HG03097 (cell line): ENCODE measurements around the gene GIGYF1.
"Not testable (repeated sequence)": the region's sequence is repeated elsewhere in the genome, so short reads cannot be mapped to it uniquely, and the experiment has no call there.

ENCODE experiments used
- ATAC-seq: cut with Tn5 transposase; IDR thresholded peaks from one replicate; pipeline ENCODE4 v1.9.1; 2021; ENCODE audit not compliant: unreplicated experiment, low FRiP score

GIGYF1 gene

GRCh38 chr7:100674411-100675104 is 19.5 kb downstream of the GIGYF1 start:
- no peak for ATAC-seq

- no peak for ATAC-seq
Measured at GRCh38 chr7:100673942-100674410, 20.1 kb downstream of the GIGYF1 start.

DNA sequence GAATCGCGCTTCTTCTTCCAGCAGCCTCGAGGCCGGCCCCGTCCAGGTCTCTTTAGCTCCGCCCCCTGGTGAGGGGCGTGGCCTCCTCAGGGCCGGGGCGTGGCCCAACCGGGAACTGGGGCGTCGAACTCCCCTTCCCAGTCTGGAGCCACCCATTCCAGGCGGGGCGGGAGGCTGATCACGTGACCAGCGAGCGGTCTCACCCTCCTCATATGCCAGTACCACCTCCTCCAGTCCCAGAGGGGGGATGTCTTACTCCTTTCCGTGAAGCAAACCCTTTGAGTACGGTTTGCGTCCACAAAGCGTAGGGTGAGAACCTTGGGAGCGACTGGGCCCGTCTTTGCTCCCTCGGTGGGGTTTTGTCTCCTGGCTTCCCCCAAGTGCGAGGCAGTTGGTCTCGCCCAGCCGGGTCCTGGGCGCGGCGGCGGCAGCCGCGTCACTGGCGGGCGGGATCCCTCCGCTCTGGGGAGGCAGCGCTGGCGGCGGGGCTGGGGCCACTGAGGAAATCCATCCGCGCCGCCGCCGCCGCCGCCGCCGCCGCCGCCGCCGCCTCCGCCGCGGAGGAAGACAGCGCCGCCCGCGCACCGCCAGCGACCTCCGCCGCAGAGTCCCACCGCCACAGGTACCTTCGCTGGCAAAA is 20.6 kb downstream of the GIGYF1 start, which contains the start of gene GNB2:
GNB2 (plus strand) TSS at position 439 of the 640 bp plus-strand sequence. CDS start 2,526 bp downstream, outside the sequence.
- ATAC-seq: peak; percentile 66

- no peak for ATAC-seq
Measured at GRCh38 chr7:100671353-100672327, 22.4 kb downstream of the GIGYF1 start.

- ATAC-seq: no peak
Measured at GRCh38 chr7:100670074-100670473, 24.0 kb downstream of the GIGYF1 start.

DNA sequence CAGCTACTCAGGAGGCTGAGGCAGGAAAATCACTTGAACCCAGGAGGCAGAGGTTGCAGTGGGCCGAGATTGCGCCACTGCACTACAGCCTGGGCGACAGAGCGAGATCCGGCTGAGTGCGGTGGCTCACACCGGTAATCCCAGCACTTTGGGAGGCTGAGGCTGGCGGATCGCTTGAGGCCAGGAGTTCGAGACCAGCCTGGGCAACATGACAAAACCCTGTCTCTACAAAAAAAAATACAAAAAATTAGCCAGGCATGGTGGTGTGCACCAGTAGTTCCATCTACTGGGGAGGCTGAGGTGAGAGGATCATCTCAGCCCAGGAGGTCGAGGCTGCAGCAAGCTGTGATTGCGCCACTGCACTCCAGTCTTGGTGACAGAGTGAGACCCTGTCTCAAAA is 24.9 kb downstream of the GIGYF1 start:
- not testable (repeated sequence) for ATAC-seq

DNA sequence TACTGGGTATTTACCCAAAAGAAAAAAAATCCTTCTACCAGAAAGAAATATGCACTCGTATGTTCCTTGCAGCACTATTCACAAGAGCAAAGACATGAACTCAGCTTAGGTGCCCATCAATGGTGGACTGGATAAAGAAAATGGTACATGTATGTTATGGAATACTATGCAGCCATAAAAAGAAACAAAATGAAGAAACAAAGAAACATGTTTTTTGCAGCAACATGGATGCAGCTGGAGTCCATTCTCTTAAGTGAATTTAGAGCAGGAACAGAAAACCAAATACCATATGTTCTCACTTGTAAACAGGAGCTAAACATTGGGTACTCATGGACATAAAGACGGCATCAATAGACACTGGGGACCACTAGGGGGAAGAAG is 26.0 kb downstream of the GIGYF1 start:
- no peak for ATAC-seq

- ATAC-seq: no peak
Measured at GRCh38 chr7:100667331-100668068, 26.6 kb downstream of the GIGYF1 start.

- no peak for ATAC-seq
Measured at GRCh38 chr7:100665168-100665726, 28.8 kb downstream of the GIGYF1 start.

DNA sequence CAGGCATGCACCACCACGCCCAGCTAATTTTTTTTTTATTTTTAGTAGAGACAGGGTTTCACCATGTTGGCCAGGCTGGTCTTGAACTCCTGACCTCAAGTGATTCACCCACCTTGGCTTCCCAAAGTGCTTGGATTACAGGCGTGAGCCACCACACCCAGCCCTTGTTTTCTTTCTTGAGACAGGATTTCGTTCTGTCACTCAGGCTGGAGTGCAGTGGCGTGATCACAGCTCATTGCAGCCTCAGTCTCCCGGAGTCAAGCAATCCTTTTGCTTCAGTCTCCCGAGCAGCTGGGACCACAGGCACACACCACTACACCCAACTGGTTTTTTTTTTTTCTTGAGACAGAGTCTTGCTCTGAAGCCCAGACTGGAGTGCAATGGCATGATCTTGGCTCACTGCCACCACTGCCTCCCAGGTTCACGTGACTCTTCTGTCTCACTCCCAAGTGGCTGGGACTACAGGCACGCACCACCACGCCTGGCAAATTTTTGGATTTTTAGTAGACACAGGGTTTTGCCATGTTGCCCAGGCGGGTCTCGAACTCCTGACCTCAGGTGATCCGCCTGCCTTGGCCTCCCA is 31.8 kb downstream of the GIGYF1 start:
- not testable (repeated sequence) for ATAC-seq

GRCh38 chr7:100655908-100656674 is 38.0 kb downstream of the GIGYF1 start, which contains the start of gene ACTL6B:
Gene ACTL6B, minus strand, starts transcription at chr7:100656448. Its CDS starts 94 bp downstream, at chr7:100656354.
- ATAC-seq: no peak

DNA sequence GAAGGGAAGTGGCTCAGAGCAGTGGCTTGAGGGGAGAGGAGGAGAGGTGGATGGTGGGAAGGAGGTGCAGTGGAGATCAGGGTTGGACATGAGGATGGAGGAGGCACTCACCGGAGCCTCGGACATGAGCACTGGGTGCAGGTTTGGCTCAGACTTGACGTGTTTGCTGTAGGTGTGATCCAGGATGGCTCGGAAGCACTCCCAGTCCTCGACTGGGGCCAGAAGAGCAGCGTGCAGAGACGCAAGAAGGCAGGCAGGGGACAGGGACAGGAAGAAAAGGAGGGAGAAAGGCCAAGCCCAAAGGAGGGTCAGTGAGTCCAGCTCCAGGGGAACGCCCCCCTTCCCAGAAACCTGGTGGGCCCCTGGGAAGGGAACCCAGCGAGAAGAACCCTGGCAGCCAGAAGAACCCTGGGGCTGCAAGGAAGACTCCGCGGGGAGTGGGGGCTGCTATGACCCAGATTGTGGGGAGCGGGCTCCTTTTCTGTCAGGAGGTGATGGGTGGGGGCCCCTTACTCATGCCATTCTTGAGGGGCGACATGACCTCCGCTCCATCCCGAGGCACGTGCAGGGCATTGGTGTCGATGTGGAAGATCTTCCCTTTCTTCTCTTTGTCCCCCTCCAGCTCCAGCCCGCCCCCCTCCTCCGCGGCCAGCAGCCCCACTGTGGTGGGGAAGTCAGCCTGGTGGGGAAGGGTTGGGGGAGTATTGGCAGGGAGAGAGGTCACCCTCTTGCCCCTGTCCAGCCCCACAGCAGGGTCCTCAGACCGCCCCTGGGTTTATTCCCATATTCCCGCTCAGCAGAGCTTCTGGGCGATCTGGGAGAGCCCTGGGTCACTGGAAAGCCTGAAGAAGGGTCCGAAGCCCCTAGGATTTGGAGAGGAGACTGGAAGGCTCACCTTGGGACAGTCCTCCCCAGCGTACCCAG is 38.9 kb downstream of the GIGYF1 start:
- ATAC-seq: no peak

DNA sequence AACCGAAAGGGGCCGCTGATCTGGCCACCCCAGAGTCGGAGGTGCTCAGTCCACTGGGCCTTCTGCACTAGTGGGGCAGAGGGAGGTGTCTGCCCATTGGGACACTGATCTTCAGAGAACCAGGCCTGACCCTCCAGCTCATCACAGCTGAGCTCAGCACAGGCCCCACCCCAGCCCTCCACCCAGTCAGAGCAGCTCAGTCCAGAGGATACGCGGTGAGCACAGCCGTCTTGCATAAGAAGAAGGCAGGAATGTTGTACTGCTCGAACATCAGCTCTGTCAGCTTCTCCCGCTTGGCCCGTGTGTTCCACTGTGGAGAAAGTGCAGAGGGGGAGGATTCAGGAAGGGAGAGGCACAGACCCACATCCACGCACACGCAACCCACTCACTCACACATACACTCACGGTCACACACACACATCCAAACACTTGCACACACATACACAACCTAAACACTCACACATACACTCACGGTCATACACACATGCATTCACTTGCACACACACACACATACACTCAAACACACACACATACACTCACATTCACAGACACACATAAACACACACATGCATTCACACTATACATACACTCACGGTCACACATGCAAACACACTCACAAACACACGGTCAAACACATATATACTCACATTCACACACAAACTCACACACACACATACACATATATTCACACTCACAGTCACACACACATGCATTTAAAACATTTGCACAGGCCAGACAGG is 44.1 kb downstream of the GIGYF1 start:
- ATAC-seq: no peak

GRCh38 chr7:100642534-100642907 is 51.5 kb downstream of the GIGYF1 start:
- no peak for ATAC-seq

GRCh38 chr7:100641860-100642533 is 52.1 kb downstream of the GIGYF1 start:
- no peak for ATAC-seq

DNA sequence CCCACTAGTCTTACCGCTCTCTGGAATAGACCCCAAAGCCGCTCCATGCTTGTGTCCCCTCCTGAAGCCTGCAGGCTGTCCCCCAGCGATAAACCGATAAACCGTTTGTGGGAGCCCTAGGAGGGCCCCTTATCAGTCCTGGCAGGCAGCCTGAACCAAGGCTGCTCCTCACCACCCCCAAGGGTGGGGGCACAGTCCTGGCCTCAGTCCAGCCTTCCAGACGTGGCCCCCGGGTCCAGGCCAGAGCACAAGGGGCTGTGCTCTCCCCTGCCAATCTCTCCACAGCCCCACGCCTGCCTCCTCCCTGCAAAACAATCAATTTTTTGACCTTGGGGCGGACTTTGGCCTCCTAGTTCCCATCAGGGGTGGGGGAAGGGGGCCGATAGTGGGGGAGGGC is 52.6 kb downstream of the GIGYF1 start, which contains the start of gene TFR2:
TFR2 (minus strand) TSS at position 90 of the 397 bp plus-strand sequence; CDS start at position 47, 43 bp downstream.
- no peak for ATAC-seq
